NCI-H1092 (cell line): ENCODE results near the gene POLR1H.
"Not testable (repeated sequence)": the region's sequence is repeated elsewhere in the genome, so short reads cannot be mapped to it uniquely, and the experiment has no call there.

Experiments
- DNase-seq: peaks from one replicate; lab custom pipeline; 2025; lab: John Stamatoyannopoulos, UW

Gene POLR1H

GRCh38 chr6:30061092-30061857 is at the start of gene POLR1H:
TSS of gene POLR1H (plus strand) at chr6:30061265. CDS start at chr6:30061525, 260 bp downstream.
- DNase-seq, result peak; percentile 96

GRCh38 chr6:30013291-30013922 is 47.7 kb upstream of the POLR1H start:
- DNase-seq, result no peak

GRCh38 chr6:30019819-30020218 is 41.2 kb upstream of the POLR1H start:
- DNase-seq, result no peak

GRCh38 chr6:30020626-30021025 is 40.4 kb upstream of the POLR1H start:
- no peak for DNase-seq

- DNase-seq, result no peak
Measured at GRCh38 chr6:30022189-30022588, 38.9 kb upstream of the POLR1H start.

GRCh38 chr6:30022712-30023111 is 38.4 kb upstream of the POLR1H start:
- DNase-seq, result not testable (repeated sequence)

- no peak for DNase-seq
Measured at GRCh38 chr6:30025186-30025585, 35.9 kb upstream of the POLR1H start.

GRCh38 chr6:30029588-30029987 is 31.5 kb upstream of the POLR1H start:
- no peak for DNase-seq

- DNase-seq, result no peak
Measured at GRCh38 chr6:30031381-30031780, 29.7 kb upstream of the POLR1H start.

GRCh38 chr6:30033440-30033839 is 27.6 kb upstream of the POLR1H start:
- DNase-seq, result not testable (repeated sequence)

- DNase-seq, result no peak
Measured at GRCh38 chr6:30035784-30036183, 25.3 kb upstream of the POLR1H start.

- DNase-seq, result no peak
Measured at GRCh38 chr6:30037182-30037788, 23.8 kb upstream of the POLR1H start.

- no peak for DNase-seq
Measured at GRCh38 chr6:30041221-30041620, 19.8 kb upstream of the POLR1H start.

- DNase-seq, result no peak
Measured at GRCh38 chr6:30041821-30042220, 19.2 kb upstream of the POLR1H start.

- no peak for DNase-seq
Measured at GRCh38 chr6:30042476-30042875, 18.6 kb upstream of the POLR1H start.

- DNase-seq, result no peak
Measured at GRCh38 chr6:30042914-30043313, 18.2 kb upstream of the POLR1H start.

GRCh38 chr6:30043744-30044143 is 17.3 kb upstream of the POLR1H start:
- DNase-seq, result no peak

- DNase-seq, result no peak
Measured at GRCh38 chr6:30044630-30045029, 16.4 kb upstream of the POLR1H start.

GRCh38 chr6:30047220-30047619 is 13.8 kb upstream of the POLR1H start:
- no peak for DNase-seq

- no peak for DNase-seq
Measured at GRCh38 chr6:30053682-30054081, 7.4 kb upstream of the POLR1H start.

GRCh38 chr6:30055513-30055912 is 5.6 kb upstream of the POLR1H start:
- DNase-seq, result no peak

- no peak for DNase-seq
Measured at GRCh38 chr6:30060606-30061091, 416 bp upstream of the POLR1H start.

- DNase-seq, result no peak
Measured at GRCh38 chr6:30061858-30062458, 893 bp downstream of the POLR1H start.
